Right hindlimb (tissue), 1 donor: ENCODE measurements around the gene EVA1C.
"Not testable (repeated sequence)": the region's sequence is repeated elsewhere in the genome, so short reads cannot be mapped to it uniquely, and the experiment has no call there.

Experiments used
- DNase-seq: peaks from one replicate; pipeline ENCODE4 v3.0.0-alpha.2; 2018

The EVA1C gene

GRCh38 chr21:32468681-32469111 lies 56.2 kb downstream of the EVA1C start:
- DNase-seq = no peak

- DNase-seq = no peak
These were observed 57.1 kb downstream of the EVA1C start for GRCh38 chr21:32469628-32470027.

- DNase-seq = no peak
These were observed 57.7 kb downstream of the EVA1C start for GRCh38 chr21:32470206-32470605.

GRCh38 chr21:32472890-32473765 lies 60.6 kb downstream of the EVA1C start:
- no peak for DNase-seq

DNA sequence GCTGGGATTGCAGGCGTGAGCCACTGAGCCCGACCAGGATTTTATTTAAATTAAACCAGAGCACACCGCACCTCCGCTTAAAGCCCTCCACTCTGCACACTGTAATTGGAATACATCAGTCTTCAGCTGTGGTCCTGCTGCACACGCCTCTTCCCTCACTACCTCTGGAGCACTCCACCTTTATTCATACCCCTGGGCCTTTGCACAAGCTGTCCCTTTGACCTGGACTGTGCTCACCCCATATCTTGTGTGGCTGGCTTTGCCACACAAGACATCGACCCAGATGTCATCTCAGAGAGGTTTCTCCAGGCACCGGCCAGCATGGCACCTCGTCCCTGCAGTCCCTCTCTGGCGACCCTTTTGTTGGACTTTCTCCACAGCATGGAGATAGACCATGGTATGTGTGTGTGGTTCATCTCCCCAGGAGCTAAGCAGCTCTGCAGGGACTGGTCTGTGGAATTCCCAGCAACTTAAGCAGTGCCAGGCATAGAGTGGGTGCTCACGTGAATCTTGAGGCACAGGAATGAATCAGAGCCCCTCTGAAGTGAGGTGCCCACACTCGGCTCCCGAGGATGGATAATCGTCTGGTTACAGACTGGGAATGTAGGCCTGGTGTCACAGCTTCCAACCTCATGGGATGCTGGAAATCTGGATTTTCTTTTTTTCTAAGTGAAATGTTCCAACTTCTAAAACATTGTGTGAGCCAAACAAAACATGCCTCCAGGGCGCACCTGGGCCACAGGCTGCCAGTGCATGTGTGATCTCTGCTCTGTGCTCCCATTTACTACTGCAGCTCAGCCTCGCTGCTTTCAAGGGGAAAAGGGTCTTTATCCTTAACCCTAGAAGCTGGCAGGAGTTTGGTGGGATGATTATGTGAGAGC lies 61.9 kb downstream of the EVA1C start:
- no peak for DNase-seq

DNA sequence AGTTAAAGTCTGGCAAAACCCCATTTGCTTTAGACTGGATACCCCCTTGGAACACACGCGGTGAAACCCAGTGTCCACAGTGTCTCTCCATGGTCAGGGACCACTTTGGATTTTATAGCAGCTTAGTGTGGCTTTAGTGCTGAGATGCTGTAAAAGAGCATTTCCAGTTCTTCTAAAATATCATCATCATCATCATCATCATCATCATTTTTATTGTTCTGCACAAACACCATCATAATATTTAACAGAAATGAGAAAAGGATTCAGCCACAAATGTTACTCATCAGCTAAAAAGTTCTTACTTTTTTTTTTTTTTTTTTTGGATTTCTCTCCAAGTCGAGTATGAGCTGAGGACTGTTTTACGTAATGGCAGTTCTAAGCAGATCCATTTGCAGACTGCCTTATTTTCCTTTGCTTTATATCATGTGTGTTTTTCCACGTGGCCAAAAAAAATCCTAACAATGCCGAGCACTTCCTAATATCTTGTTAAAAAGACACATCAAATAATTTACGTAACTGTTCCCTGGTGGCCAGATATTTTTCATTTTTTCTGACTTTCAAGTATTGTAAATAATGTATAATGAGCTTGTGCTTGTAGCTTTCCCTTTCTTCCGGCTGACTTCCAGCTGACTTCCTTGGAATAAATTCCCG lies 62.8 kb downstream of the EVA1C start:
- no peak for DNase-seq

GRCh38 chr21:32476661-32477423 lies 64.3 kb downstream of the EVA1C start:
- no peak for DNase-seq

- DNase-seq = no peak
These were observed 64.9 kb downstream of the EVA1C start for GRCh38 chr21:32477424-32477745.

GRCh38 chr21:32481875-32482408 lies 69.4 kb downstream of the EVA1C start:
- no peak for DNase-seq

GRCh38 chr21:32482565-32483292 lies 70.2 kb downstream of the EVA1C start:
- no peak for DNase-seq

DNA sequence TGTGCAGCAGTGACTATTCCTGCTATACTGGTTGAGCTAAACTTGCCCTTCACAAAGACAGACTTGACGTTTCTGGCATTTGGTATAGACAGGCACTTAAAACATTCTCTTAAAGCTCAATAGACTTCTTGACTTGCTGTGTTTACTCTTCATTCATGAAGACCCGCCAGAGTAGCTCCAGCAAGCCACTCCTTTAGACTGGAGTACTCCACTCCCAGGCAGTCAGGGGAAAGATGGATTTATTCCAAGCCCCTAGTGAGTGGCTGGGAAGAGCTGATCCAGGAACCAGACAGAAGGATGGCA lies 70.7 kb downstream of the EVA1C start:
- no peak for DNase-seq

- DNase-seq = no peak
These were observed 72.3 kb downstream of the EVA1C start for GRCh38 chr21:32484706-32485380.

DNA sequence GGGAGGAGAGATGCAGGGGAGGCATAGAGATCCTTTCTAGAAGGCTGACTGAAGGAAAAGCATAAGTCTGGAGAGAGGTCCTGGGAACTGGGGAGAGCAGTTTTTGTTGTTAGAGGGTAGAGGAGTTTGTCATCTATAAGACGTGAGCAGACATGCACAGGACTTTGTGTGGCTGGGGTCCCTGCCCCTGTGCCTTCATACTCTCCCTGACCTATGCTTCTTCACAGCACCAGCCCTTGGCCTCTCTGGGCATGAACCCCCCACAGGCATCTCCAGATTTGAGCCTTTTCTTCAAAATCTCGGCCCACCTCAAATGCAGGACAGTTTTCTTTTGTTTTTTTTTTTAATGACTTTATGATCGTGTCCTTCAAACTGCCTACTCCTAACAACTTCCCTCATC lies 79.9 kb downstream of the EVA1C start:
- no peak for DNase-seq

DNA sequence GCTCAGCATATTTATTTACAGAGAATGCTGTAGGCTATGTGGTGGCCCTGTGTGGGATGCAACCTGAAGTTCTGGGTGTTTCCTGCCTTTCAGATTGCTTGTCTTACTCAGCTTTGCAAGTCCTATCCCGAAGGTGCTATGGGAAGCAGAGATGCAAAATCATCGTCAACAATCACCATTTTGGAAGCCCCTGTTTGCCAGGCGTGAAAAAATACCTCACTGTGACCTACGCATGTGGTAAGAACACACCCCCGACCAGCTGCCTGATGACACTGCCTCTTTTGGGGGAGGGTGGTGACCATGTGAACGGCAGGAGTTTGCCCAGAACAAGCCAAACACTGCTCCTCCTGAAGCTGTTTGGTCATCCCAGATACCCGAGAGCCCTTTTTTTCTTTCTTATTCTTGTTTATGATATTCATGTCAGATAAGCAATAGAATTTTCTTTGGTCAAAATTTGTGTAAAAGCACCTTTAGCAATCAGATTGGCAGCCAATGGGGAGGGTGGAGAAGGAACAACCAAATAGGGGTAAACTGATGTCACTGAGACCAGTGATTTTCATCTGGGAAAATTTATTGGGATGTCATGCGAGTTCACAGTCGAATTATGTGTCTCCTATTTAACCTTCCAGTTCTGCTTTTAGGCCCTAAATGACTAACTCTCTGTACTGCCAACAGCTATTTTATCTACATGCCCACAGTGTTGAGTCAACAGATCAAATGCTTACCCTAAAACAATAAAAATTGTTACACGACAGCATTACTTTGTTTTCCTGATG lies 82.6 kb downstream of the EVA1C start:
- DNase-seq = no peak

DNA sequence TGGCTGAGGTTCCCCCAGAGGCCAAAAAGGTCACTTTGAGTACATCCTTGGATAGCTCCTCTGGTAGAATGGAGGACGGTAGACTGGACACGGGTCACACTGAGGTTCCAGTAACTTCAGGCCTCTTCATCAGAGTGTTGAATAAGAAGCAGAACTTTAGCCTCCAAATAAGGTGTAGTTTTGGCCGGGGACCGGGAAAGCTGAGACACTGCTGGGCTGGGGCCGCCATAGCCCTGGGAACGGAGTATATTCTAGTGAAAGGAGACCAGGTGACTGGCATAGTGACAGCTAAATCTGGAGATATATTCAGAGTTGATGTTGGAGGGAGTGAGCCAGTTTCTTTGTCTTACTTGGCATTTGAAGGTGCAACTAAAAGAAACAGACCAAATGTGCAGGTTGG lies 84.1 kb downstream of the EVA1C start:
- no peak for DNase-seq

- no peak for DNase-seq
These were observed 86.9 kb downstream of the EVA1C start for GRCh38 chr21:32499249-32500055.

DNA sequence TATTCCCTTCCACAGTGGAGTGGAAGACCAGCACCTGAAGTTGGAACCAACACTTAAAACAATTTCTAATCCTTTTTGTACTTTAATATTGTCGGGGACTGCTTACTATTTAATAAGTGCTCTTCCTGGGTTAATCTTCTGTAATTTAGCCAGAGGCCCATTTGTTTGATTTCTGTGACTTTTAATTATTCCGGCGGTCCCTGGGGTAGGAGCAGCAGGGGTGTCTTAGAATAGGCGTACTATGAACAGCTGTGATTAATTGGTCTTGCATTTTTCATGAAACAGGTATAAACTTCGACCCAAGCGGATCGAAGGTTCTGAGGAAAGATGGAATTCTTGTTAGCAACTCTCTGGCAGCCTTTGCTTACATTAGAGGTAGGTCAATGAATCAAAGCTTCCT lies 91.1 kb downstream of the EVA1C start:
- DNase-seq = not testable (repeated sequence)

- DNase-seq = not testable (repeated sequence)
These were observed 93.3 kb downstream of the EVA1C start for GRCh38 chr21:32505767-32506166.

DNA sequence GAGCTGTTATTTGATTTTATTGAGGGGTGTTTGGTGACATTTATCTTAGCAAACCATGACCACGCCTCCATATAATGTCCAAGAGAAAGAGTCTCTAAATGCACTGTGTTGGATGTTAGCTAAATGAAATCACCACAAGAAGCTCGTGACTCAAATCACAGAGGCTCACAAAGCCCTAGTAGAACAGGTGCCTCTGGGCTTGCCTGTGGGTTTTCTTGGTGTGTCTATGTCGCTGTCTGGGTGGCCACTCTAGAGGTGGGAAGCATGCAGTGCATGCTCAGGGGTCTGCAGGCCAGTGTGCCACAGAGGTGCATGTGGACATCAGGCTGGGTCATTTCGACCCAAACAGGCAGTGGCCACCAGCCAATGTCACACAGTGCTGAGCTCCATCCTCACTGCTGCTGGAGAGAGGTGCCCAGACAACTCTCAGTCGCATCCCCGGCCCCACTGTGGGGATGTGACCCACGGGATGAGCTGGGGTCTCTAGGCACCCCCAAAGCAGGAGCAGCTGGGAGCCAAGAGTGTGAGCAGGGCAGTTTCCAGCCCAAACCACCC lies 94.0 kb downstream of the EVA1C start:
- not testable (repeated sequence) for DNase-seq
